T-cell (primary cell): ENCODE measurements around the gene NRIP1. TPM values are rescaled to one million over a fixed set of nuclear protein-coding genes. Genes with fewer than 3 reads are reported as not detected.

Source experiments
- ATAC-seq, 4 experiments: fragments of 200-7000 bp in 3 of 4; fragments of 150-1000 bp in 1 of 4; cut with Tn5 transposase; replicated peaks in 1 of 4; 1 replicate in 3 of 4; 2 replicates in 1 of 4; pipeline ENCODE4 v1.10.0; 2021; ENCODE audit warnings: moderate library complexity in 3 of 4, mild to moderate bottlenecking in 2 of 4, moderate number of reproducible peaks in 1 of 4
- CTCF ChIA-PET, 2 donors: fragments of 300-600 bp; sonication (Branson Sonifier 250); formaldehyde crosslinking; loops; one replicate each; lab custom pipeline; 2022; ENCODE audit warnings: antibody characterized with exemption in 2 of 2; lab: Charles Lee
- POLR2A ChIA-PET, 2 donors: fragments of 300-600 bp; sonication (Branson Sonifier 250); formaldehyde crosslinking; loops; one replicate each; lab custom pipeline; 2022; ENCODE audit warnings: antibody characterized with exemption in 2 of 2; lab: Charles Lee
- DNase-seq, 35 experiments: peaks; one replicate each; pipeline versions ENCODE4 v3.0.0 to v3.0.0-alpha.2; 2013 to 2023
- H3K27ac ChIP-seq: one replicate; pipeline ENCODE4 v1.5.1; 2013; ENCODE audit warnings: low read length
- H3K27me3 ChIP-seq, 2 experiments: replicated peaks in 1 of 2; 1 replicate in 1 of 2; 2 replicates in 1 of 2; pipeline versions ENCODE4 v1.6.1 to v1.7.0; 2013; ENCODE audit warnings: low read length in 1 of 2, mixed read lengths in 1 of 2; ENCODE audit not compliant: control insufficient read depth in 2 of 2, insufficient read depth in 2 of 2; ENCODE audit errors: extremely low read depth in 1 of 2
- H3K36me3 ChIP-seq, 2 donors: 1 replicate in 1 of 2; 2 replicates in 1 of 2; pipeline versions ENCODE4 v1.6.1 to v1.7.0; 2013; ENCODE audit warnings: low read length in 1 of 2; ENCODE audit not compliant: control insufficient read depth in 2 of 2, insufficient read depth in 1 of 2; ENCODE audit errors: extremely low read depth in 1 of 2
- H3K4me1 ChIP-seq, 2 experiments: 1 replicate in 1 of 2; 2 replicates in 1 of 2; pipeline versions ENCODE4 v1.6.1 to v1.7.0; 2013; ENCODE audit warnings: low read length in 2 of 2, mixed read lengths in 1 of 2; ENCODE audit not compliant: insufficient read depth in 2 of 2, control insufficient read depth in 1 of 2; ENCODE audit errors: extremely low read depth in 1 of 2
- H3K4me3 ChIP-seq, 2 donors: 1 replicate in 1 of 2; 2 replicates in 1 of 2; pipeline versions ENCODE4 v1.5.1 to v1.7.0; 2013; ENCODE audit warnings: mild to moderate bottlenecking in 2 of 2, low read length in 1 of 2, moderate library complexity in 1 of 2; ENCODE audit not compliant: control insufficient read depth in 1 of 2; ENCODE audit errors: extremely low read depth in 1 of 2
- H3K9me3 ChIP-seq: 2 replicates; pipeline ENCODE4 v1.7.0; 2013
- H3K27ac Mint-ChIP-seq, 2 donors: one replicate each; pipeline ENCODE4 v1.8.0; 2020 to 2021; ENCODE audit warnings: mild to moderate bottlenecking in 2 of 2, mixed read lengths in 2 of 2
- H3K27me3 Mint-ChIP-seq, 2 donors: one replicate each; pipeline ENCODE4 v1.8.0; 2021 to 2022; ENCODE audit warnings: mixed read lengths in 2 of 2
- H3K36me3 Mint-ChIP-seq: one replicate; pipeline ENCODE4 v1.8.0; 2021; ENCODE audit warnings: mixed read lengths
- H3K4me1 Mint-ChIP-seq, 3 donors: one replicate each; pipeline ENCODE4 v1.8.0; 2020 to 2022; ENCODE audit warnings: mixed read lengths in 3 of 3, mild to moderate bottlenecking in 1 of 3
- H3K4me3 Mint-ChIP-seq, 3 donors: one replicate each; pipeline ENCODE4 v1.8.0; 2020 to 2022; ENCODE audit warnings: mild to moderate bottlenecking in 3 of 3, mixed read lengths in 3 of 3, moderate library complexity in 3 of 3
- H3K9me3 Mint-ChIP-seq, 3 donors: one replicate each; pipeline ENCODE4 v1.8.0; 2020 to 2022; ENCODE audit warnings: mixed read lengths in 3 of 3
- WGBS: methylation state at CpG from one replicate; pipeline ENCODE4 v1.1.5; 2013; ENCODE audit warnings: missing lambda C conversion rate; ENCODE audit not compliant: insufficient coverage; 5-methylcytosine and 5-hydroxymethylcytosine counted together
- total RNA-seq, 35 experiments: library from RNA in 6 of 35; stranded (reverse) in 6 of 35; fragments of 120-200 nt in 1 of 35; gene quantifications; one replicate each; pipeline versions ENCODE4 v1.2.1 to v1.2.4 and lab custom pipeline; 2013 to 2026

Gene NRIP1
- total RNA-seq, 5 donors from 2014 or later (not counting 1 experiment from before 2014, with no cell fraction given): 19.5 to 35.8 (median 26.5) TPM

GRCh38 chr21:15059397-15059796 is 5.4 kb downstream of the NRIP1 start:
- H3K4me3 ChIP-seq: no peak overlapping the region
- no peaks in the 10 kb centered on the region for H3K27me3 Mint-ChIP-seq

GRCh38 chr21:15058854-15059263 is 5.9 kb downstream of the NRIP1 start:
- no peaks in the 10 kb centered on the region for H3K9me3 Mint-ChIP-seq
- DNase-seq (no peak), ATAC-seq (peak in 1 of 4 experiments; percentile 42)
- Histone ChIP-seq H3K9me3 (no peaks in the 10 kb centered on the region), H3K27me3 (no peaks in the 10 kb centered on the region), H3K36me3 (no peaks in the 10 kb centered on the region), H3K4me1 (peaks cover 8 to 45% of the 10 kb centered on the region in 2 experiments), H3K4me3 (no peak overlapping the region), H3K27ac (no peak overlapping the region)
- no peaks in the 10 kb centered on the region for H3K27me3 Mint-ChIP-seq
- H3K4me1 Mint-ChIP-seq: peaks cover 91 to 95% (median 94%) of the 10 kb centered on the region in 3 donors
- CTCF ChIA-PET: interaction anchor here in 1 of 2 donors (0.6 to 1.1 kb wide), 3 partner anchors 9 to 424 kb away, joined by 5 to 6 read pairs (median 6); no protein-coding TSS in a partner anchor
- no peaks in the 10 kb centered on the region for H3K36me3 Mint-ChIP-seq
- H3K27ac Mint-ChIP-seq: peak overlapping the region; percentile 47 to 71
- POLR2A ChIA-PET: interaction anchor here in 1 of 2 donors (1.2 kb wide), 1 partner anchor 9 kb away, joined by 4 read pairs; no protein-coding TSS in a partner anchor
- H3K4me3 Mint-ChIP-seq: peak overlapping the region; percentile 19 to 58 (median 40)
- no CpG with 5 or more reads among the region's 2 CpGs for WGBS

More at GRCh38 chr21:15059397-15059796, 5.4 kb downstream of the NRIP1 start:
- ChIA-PET POLR2A (interaction anchor here in 1 of 2 donors (1.2 kb wide), 1 partner anchor 10 kb away, joined by 4 read pairs; no protein-coding TSS in a partner anchor), CTCF (interaction anchor here in 1 of 2 donors (0.8 to 1.1 kb wide), 2 partner anchors 9 to 423 kb away, joined by 5 to 6 read pairs; no protein-coding TSS in a partner anchor)
- no peaks in the 10 kb centered on the region for H3K27me3 ChIP-seq
- Mint-ChIP-seq H3K9me3 (no peaks in the 10 kb centered on the region), H3K4me1 (peaks cover 85 to 90% (median 89%) of the 10 kb centered on the region in 3 donors), H3K27ac (peak overlapping the region in 1 of 2 donors; percentile 71), H3K36me3 (no peaks in the 10 kb centered on the region), H3K4me3 (peak overlapping the region in 1 of 3 donors; percentile 19)
- ATAC-seq (no peak), DNase-seq (no peak)
- peaks cover 11 to 40% of the 10 kb centered on the region in 2 experiments for H3K4me1 ChIP-seq
- H3K27ac ChIP-seq: no peak overlapping the region
- no peaks in the 10 kb centered on the region for H3K36me3 ChIP-seq
- no peaks in the 10 kb centered on the region for H3K9me3 ChIP-seq

GRCh38 chr21:15057285-15057684 is 7.5 kb downstream of the NRIP1 start:
- POLR2A ChIA-PET: interaction anchor here in 1 of 2 donors (0.7 kb wide), 1 partner anchor 533 kb away, joined by 3 read pairs; no protein-coding TSS in a partner anchor
- peak overlapping the region in 1 of 2 donors; percentile 17 for H3K4me3 ChIP-seq
- WGBS: 69% methylated on average over 4 of the region's 6 CpGs
- Mint-ChIP-seq H3K27ac (no peak overlapping the region), H3K9me3 (no peaks in the 10 kb centered on the region), H3K4me1 (peaks cover 90 to 95% (median 92%) of the 10 kb centered on the region in 3 donors), H3K4me3 (peak overlapping the region in 2 of 3 donors; percentile 14 to 54), H3K27me3 (no peaks in the 10 kb centered on the region), H3K36me3 (no peaks in the 10 kb centered on the region)
- H3K27me3 ChIP-seq: no peaks in the 10 kb centered on the region
- CTCF ChIA-PET: interaction anchor here (1.1 to 1.2 kb wide), 2 partner anchors 16 to 426 kb away, joined by 3 read pairs; no protein-coding TSS in a partner anchor
- DNase-seq: no peak
- H3K27ac ChIP-seq: no peak overlapping the region
- ATAC-seq: peak in 3 of 4 experiments; percentile 37 to 45 (median 39)
- H3K4me1 ChIP-seq: peaks cover 7 to 56% of the 10 kb centered on the region in 2 experiments
- no peaks in the 10 kb centered on the region for H3K9me3 ChIP-seq
- H3K36me3 ChIP-seq: no peaks in the 10 kb centered on the region

GRCh38 chr21:15054606-15055239 is 10.1 kb downstream of the NRIP1 start:
- ChIA-PET POLR2A (no interaction called here), CTCF (interaction anchor here in 1 of 2 donors (0.5 to 1.0 kb wide), 3 partner anchors 10 to 654 kb away, joined by 3 to 4 read pairs (median 3); partner anchors contain the start of gene NRIP1)
- peaks cover 15 to 64% of the 10 kb centered on the region in 2 experiments for H3K4me1 ChIP-seq
- no peak overlapping the region for H3K4me3 ChIP-seq
- peaks cover 88 to 99% (median 90%) of the 10 kb centered on the region in 3 donors for H3K4me1 Mint-ChIP-seq
- no peak overlapping the region for H3K27ac ChIP-seq
- no CpG with 5 or more reads among the region's 4 CpGs for WGBS
- ATAC-seq (no peak), DNase-seq (no peak)
- H3K36me3 Mint-ChIP-seq: no peaks in the 10 kb centered on the region
- no peaks in the 10 kb centered on the region for H3K9me3 Mint-ChIP-seq
- no peak overlapping the region for H3K4me3 Mint-ChIP-seq
- no peaks in the 10 kb centered on the region for H3K27me3 Mint-ChIP-seq
- H3K27me3 ChIP-seq: no peaks in the 10 kb centered on the region
- H3K36me3 ChIP-seq: no peaks in the 10 kb centered on the region
- H3K9me3 ChIP-seq: no peaks in the 10 kb centered on the region
- no peak overlapping the region for H3K27ac Mint-ChIP-seq

GRCh38 chr21:15054089-15054488 is 10.7 kb downstream of the NRIP1 start:
- ChIA-PET POLR2A (interaction anchor here in 1 of 2 donors (0.6 kb wide), 1 partner anchor 141 kb away, joined by 3 read pairs; no protein-coding TSS in a partner anchor), CTCF (interaction anchor here (0.6 to 1.0 kb wide), 4 partner anchors 8 to 649 kb away, joined by 3 read pairs; partner anchors contain the start of gene NRIP1 (in 1 of the 2))
- H3K9me3 Mint-ChIP-seq: no peaks in the 10 kb centered on the region
- ATAC-seq (no peak), DNase-seq (no peak)
- H3K27ac Mint-ChIP-seq: no peak overlapping the region
- Histone ChIP-seq H3K4me1 (peaks cover 15 to 66% of the 10 kb centered on the region in 2 experiments), H3K9me3 (no peaks in the 10 kb centered on the region), H3K4me3 (no peak overlapping the region), H3K27me3 (no peaks in the 10 kb centered on the region), H3K27ac (no peak overlapping the region), H3K36me3 (no peaks in the 10 kb centered on the region)
- H3K4me3 Mint-ChIP-seq: no peak overlapping the region
- WGBS: no CpG with 5 or more reads among the region's 4 CpGs
- H3K27me3 Mint-ChIP-seq: no peaks in the 10 kb centered on the region
- peaks cover 86 to 99% (median 87%) of the 10 kb centered on the region in 3 donors for H3K4me1 Mint-ChIP-seq
- H3K36me3 Mint-ChIP-seq: no peaks in the 10 kb centered on the region

GRCh38 chr21:15053500-15053899 is 11.3 kb downstream of the NRIP1 start:
- DNase-seq (no peak), ATAC-seq (no peak)
- no peaks in the 10 kb centered on the region for H3K36me3 ChIP-seq
- H3K4me1 Mint-ChIP-seq: peaks cover 83 to 99% (median 84%) of the 10 kb centered on the region in 3 donors
- no peaks in the 10 kb centered on the region for H3K27me3 Mint-ChIP-seq
- no peaks in the 10 kb centered on the region for H3K36me3 Mint-ChIP-seq
- no peak overlapping the region for H3K27ac ChIP-seq
- H3K4me3 ChIP-seq: no peak overlapping the region
- H3K27me3 ChIP-seq: no peaks in the 10 kb centered on the region
- H3K9me3 Mint-ChIP-seq: no peaks in the 10 kb centered on the region
- H3K27ac Mint-ChIP-seq: no peak overlapping the region
- POLR2A ChIA-PET: no interaction called here
- H3K4me1 ChIP-seq: peaks cover 15 to 65% of the 10 kb centered on the region in 2 experiments
- no CpG with 5 or more reads among the region's 1 CpG for WGBS
- CTCF ChIA-PET: interaction anchor here (0.8 to 1.0 kb wide), 3 partner anchors 8 to 19 kb away, joined by 3 read pairs; partner anchors contain the start of gene NRIP1 (in 1 of the 2)
- no peaks in the 10 kb centered on the region for H3K9me3 ChIP-seq
- no peak overlapping the region for H3K4me3 Mint-ChIP-seq
